HG02571 (cell line): ENCODE results near the gene FAM13B.
A peak's percentile ranks its signal among the peaks of the same experiment; 100 is the strongest.

Source experiments
- ATAC-seq: cut with Tn5 transposase; IDR thresholded peaks from one replicate; pipeline ENCODE4 v1.9.1; 2021; ENCODE audit warnings: mild to moderate bottlenecking, moderate library complexity; ENCODE audit not compliant: unreplicated experiment

FAM13B gene

DNA sequence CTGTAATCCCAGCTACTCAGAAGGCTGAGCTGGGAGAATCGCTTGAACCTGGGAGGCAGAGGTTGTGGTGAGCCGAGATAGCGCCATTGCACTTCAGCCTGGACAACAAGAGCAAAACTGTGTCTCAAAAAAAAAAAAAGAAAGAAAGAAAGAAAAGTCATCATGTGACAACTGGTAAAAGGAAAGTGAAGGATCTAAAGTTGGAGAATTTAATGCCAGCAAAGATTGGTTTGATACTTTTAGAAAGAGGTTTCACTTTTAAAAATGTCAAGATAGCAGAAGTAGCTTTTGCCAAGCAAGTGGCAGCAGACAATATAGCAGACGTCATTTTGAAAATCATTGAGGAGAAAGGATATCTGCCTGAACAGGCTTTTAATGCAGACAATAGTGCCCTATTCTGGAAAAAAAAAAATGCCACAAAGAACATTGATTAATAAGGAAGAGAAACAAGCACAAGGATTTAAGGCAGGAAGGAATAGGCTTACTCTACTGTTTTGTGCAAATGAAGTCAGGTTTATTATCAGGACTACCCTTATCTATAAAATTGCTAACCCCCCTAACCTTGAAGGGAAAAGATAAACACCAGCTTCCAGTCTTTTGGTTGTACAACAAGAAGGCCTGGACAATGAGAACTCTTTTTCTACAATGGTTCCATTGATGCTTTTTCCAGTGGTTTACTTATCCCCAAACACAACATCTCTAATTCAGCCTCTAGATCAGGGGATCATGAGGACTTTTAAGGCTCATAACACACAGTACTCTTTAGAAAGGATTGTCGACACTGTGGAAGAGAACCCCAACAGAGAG is 131.7 kb downstream of the FAM13B start:
- ATAC-seq, result no peak

DNA sequence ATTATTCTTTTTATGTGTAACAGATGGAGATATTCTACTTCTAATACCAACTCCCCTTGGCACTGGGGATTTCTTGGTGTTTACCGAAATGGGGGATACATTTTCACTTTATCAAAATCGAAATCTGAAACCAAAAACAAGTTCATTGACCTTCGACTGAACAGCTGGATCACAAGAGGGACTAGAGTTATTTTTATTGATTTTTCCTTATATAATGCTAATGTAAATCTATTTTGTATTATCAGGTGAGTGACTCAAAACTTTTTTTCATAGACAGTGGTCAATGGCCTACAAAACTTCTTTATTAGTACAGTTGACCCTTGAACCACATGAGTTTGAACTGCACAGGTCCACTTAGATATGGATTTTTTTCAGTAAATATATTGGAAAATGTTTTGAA is 133.4 kb downstream of the FAM13B start:
- ATAC-seq, result no peak

- no peak for ATAC-seq
These were observed 136.3 kb downstream of the FAM13B start for GRCh38 chr5:137896560-137896959.

DNA sequence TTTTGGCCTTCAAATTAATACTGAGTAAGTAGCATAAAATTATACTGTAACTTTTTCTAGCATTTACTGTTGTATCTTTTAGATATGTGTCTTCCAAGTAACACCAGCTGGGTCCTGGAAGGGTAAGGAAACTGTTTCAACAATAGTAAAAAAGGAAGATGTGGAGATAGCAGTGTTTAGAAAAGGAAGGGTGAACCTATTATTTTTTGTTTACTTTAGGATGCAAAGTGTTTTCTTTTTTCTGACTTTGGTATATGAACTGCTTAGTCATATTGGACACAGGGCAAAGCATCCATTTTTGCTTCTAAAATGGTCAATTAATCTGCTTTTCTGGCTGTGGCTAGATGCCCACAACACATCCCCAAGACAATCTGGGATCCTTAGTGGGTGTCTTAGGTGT is 138.3 kb downstream of the FAM13B start:
- ATAC-seq, result no peak

GRCh38 chr5:137891849-137892248 is 141.0 kb downstream of the FAM13B start:
- no peak for ATAC-seq

GRCh38 chr5:137890845-137891244 is 142.0 kb downstream of the FAM13B start:
- ATAC-seq, result no peak

GRCh38 chr5:137888863-137889759 is 143.8 kb downstream of the FAM13B start, which contains the start of gene PKD2L2:
Gene PKD2L2, plus strand, starts transcription at chr5:137889457. Its CDS starts 35 bp downstream, at chr5:137889492.
- ATAC-seq, result peak; percentile 96

- ATAC-seq, result no peak
These were observed 144.4 kb downstream of the FAM13B start for GRCh38 chr5:137888466-137888862.
